Spleen (tissue), 7 donors: ENCODE data around the gene CNTNAP5.

Experiments used
- POLR2A ChIP-seq, 3 donors: fragments of 450-650 bp; IDR thresholded peaks; one replicate each; pipeline ENCODE4 v1.5.1; 2017; ENCODE audit warnings: antibody characterized with exemption in 3 of 3, mild to moderate bottlenecking in 1 of 3
- POLR2AphosphoS5 ChIP-seq, 3 donors: sonication (generic); formaldehyde crosslinking; IDR thresholded peaks; one replicate each; pipeline ENCODE4 v1.5.1; 2017; ENCODE audit warnings: antibody characterized with exemption in 3 of 3
- TF ChIP-seq, protein P1 (sequence below), 11 experiments: fragments of 200-600 bp in 7 of 11; fragments of 450-650 bp in 4 of 11; sonication (generic) in 4 of 11; IDR thresholded peaks in 8 of 11; conservative IDR thresholded peaks in 3 of 11; 1 replicate in 7 of 11; 2 replicates in 4 of 11; pipeline versions ENCODE4 v1.4.0 to v1.8.0; 2016 to 2021; ENCODE audit warnings: antibody characterized with exemption in 11 of 11, inconsistent platforms in 4 of 11, mild to moderate bottlenecking in 1 of 11
- donor health status: DM: no; HTN: no; CAD: no; lungs with moderate emphysema.
- donor health status: DM: no; HTN: no; CAD: no.
- donor health status: DM: no; HTN: no; CAD: no.

DNA sequence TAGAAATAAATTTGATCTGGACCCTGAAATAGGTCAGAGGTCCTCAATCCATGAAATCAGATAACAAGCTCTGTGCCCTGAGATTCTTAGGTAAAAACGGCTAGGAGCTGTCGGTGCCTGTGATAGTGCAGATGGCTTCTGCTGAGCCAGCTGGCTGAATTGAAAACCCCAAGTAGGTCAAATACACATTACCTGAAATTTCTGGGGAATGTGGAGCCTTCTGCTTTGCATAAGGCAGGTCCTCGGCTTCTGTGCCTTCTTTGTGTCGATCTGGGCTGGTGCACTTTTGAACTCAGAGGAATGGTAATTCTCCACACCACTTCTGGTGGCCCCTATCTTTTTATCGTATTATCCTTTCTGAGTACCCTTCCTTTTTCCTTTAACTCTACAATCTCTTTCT is 66.6 kb downstream of the CNTNAP5 start:
- TF ChIP-seq, protein P1, sequence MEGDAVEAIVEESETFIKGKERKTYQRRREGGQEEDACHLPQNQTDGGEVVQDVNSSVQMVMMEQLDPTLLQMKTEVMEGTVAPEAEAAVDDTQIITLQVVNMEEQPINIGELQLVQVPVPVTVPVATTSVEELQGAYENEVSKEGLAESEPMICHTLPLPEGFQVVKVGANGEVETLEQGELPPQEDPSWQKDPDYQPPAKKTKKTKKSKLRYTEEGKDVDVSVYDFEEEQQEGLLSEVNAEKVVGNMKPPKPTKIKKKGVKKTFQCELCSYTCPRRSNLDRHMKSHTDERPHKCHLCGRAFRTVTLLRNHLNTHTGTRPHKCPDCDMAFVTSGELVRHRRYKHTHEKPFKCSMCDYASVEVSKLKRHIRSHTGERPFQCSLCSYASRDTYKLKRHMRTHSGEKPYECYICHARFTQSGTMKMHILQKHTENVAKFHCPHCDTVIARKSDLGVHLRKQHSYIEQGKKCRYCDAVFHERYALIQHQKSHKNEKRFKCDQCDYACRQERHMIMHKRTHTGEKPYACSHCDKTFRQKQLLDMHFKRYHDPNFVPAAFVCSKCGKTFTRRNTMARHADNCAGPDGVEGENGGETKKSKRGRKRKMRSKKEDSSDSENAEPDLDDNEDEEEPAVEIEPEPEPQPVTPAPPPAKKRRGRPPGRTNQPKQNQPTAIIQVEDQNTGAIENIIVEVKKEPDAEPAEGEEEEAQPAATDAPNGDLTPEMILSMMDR (IDR thresholded peaks at IDR 0.05 in 8 of 11, conservative IDR thresholded peaks at IDR 0.05 in 3 of 11) = no peak
- TF ChIP-seq POLR2A (IDR thresholded peaks at IDR 0.05) = no peak
- TF ChIP-seq POLR2AphosphoS5 (IDR thresholded peaks at IDR 0.05) = no peak
